ENCODE data around the gene POLR2E. TPM values are rescaled to one million over a fixed set of nuclear protein-coding genes. Genes with fewer than 3 reads are reported as not detected.

The POLR2E gene
- total RNA-seq, 1 donor: 48.9 TPM

- H3K4me3 ChIP-seq (ENCODE audit: low read length): no peak overlapping the region
- H3K4me1 ChIP-seq (ENCODE audit: insufficient read depth, low read length): peaks cover 6% of the 10 kb centered on the region
- no peaks in the 10 kb centered on the region for H3K9me3 ChIP-seq (ENCODE audit: low read depth, low read length)
- H3K27me3 ChIP-seq (ENCODE audit: insufficient read depth, low read length): no peaks in the 10 kb centered on the region
Observed at GRCh38 chr19:1050989-1051788, 44.0 kb downstream of the POLR2E start.

GRCh38 chr19:1049800-1050199 lies 45.4 kb downstream of the POLR2E start:
- no peaks in the 10 kb centered on the region for H3K27me3 ChIP-seq (ENCODE audit: insufficient read depth, low read length)
- H3K4me3 ChIP-seq (ENCODE audit: low read length): no peak overlapping the region
- H3K9me3 ChIP-seq (ENCODE audit: low read depth, low read length): no peaks in the 10 kb centered on the region
- peaks cover 6% of the 10 kb centered on the region for H3K4me1 ChIP-seq (ENCODE audit: insufficient read depth, low read length)

GRCh38 chr19:1049106-1049505 lies 46.1 kb downstream of the POLR2E start:
- H3K27me3 ChIP-seq (ENCODE audit: insufficient read depth, low read length): no peaks in the 10 kb centered on the region
- H3K9me3 ChIP-seq (ENCODE audit: low read depth, low read length): no peaks in the 10 kb centered on the region
- peaks cover 6% of the 10 kb centered on the region for H3K4me1 ChIP-seq (ENCODE audit: insufficient read depth, low read length)
- H3K4me3 ChIP-seq (ENCODE audit: low read length): no peak overlapping the region

- no peaks in the 10 kb centered on the region for H3K9me3 ChIP-seq (ENCODE audit: low read depth, low read length)
- no peak overlapping the region for H3K4me3 ChIP-seq (ENCODE audit: low read length)
- no peaks in the 10 kb centered on the region for H3K27me3 ChIP-seq (ENCODE audit: insufficient read depth, low read length)
- peaks cover 6% of the 10 kb centered on the region for H3K4me1 ChIP-seq (ENCODE audit: insufficient read depth, low read length)
Observed at GRCh38 chr19:1047696-1048147, 47.5 kb downstream of the POLR2E start.

- peaks cover 9% of the 10 kb centered on the region for H3K4me1 ChIP-seq (ENCODE audit: insufficient read depth, low read length)
- H3K9me3 ChIP-seq (ENCODE audit: low read depth, low read length): no peaks in the 10 kb centered on the region
- no peaks in the 10 kb centered on the region for H3K27me3 ChIP-seq (ENCODE audit: insufficient read depth, low read length)
- H3K4me3 ChIP-seq (ENCODE audit: low read length): no peak overlapping the region
Observed at GRCh38 chr19:1046836-1047695, 48.1 kb downstream of the POLR2E start.

GRCh38 chr19:1046117-1046626 lies 49.0 kb downstream of the POLR2E start:
- peaks cover 18% of the 10 kb centered on the region for H3K4me1 ChIP-seq (ENCODE audit: insufficient read depth, low read length)
- no peaks in the 10 kb centered on the region for H3K9me3 ChIP-seq (ENCODE audit: low read depth, low read length)
- no peaks in the 10 kb centered on the region for H3K27me3 ChIP-seq (ENCODE audit: insufficient read depth, low read length)
- H3K4me3 ChIP-seq (ENCODE audit: low read length): no peak overlapping the region

GRCh38 chr19:1045247-1045603 lies 50.0 kb downstream of the POLR2E start:
- Histone ChIP-seq H3K4me3 (ENCODE audit: low read length) (no peak overlapping the region), H3K9me3 (ENCODE audit: low read depth, low read length) (no peaks in the 10 kb centered on the region), H3K27me3 (ENCODE audit: insufficient read depth, low read length) (no peaks in the 10 kb centered on the region), H3K4me1 (ENCODE audit: insufficient read depth, low read length) (peaks cover 28% of the 10 kb centered on the region)

- Histone ChIP-seq H3K9me3 (ENCODE audit: low read depth, low read length) (no peaks in the 10 kb centered on the region), H3K27me3 (ENCODE audit: insufficient read depth, low read length) (no peaks in the 10 kb centered on the region), H3K4me3 (ENCODE audit: low read length) (no peak overlapping the region), H3K4me1 (ENCODE audit: insufficient read depth, low read length) (peaks cover 48% of the 10 kb centered on the region)
Observed at GRCh38 chr19:1042689-1043511, 52.3 kb downstream of the POLR2E start.

GRCh38 chr19:1041835-1042685 lies 53.1 kb downstream of the POLR2E start:
- H3K4me3 ChIP-seq (ENCODE audit: low read length): no peak overlapping the region
- H3K27me3 ChIP-seq (ENCODE audit: insufficient read depth, low read length): no peaks in the 10 kb centered on the region
- H3K4me1 ChIP-seq (ENCODE audit: insufficient read depth, low read length): peaks cover 55% of the 10 kb centered on the region
- no peaks in the 10 kb centered on the region for H3K9me3 ChIP-seq (ENCODE audit: low read depth, low read length)

- no peaks in the 10 kb centered on the region for H3K9me3 ChIP-seq (ENCODE audit: low read depth, low read length)
- H3K4me1 ChIP-seq (ENCODE audit: insufficient read depth, low read length): peaks cover 56% of the 10 kb centered on the region
- peak overlapping the region; percentile 89 for H3K4me3 ChIP-seq (ENCODE audit: low read length)
- no peaks in the 10 kb centered on the region for H3K27me3 ChIP-seq (ENCODE audit: insufficient read depth, low read length)
Observed at GRCh38 chr19:1041272-1041834, 53.8 kb downstream of the POLR2E start.

- Histone ChIP-seq H3K4me3 (ENCODE audit: low read length) (peak overlapping the region; percentile 89), H3K4me1 (ENCODE audit: insufficient read depth, low read length) (peaks cover 63% of the 10 kb centered on the region), H3K9me3 (ENCODE audit: low read depth, low read length) (no peaks in the 10 kb centered on the region), H3K27me3 (ENCODE audit: insufficient read depth, low read length) (no peaks in the 10 kb centered on the region)
Observed at GRCh38 chr19:1040476-1041271, 54.5 kb downstream of the POLR2E start.

GRCh38 chr19:1039646-1040475 lies 55.3 kb downstream of the POLR2E start, which contains the start of gene ABCA7:
TSS of gene ABCA7 (plus strand) at chr19:1040107. CDS start at chr19:1041362, 1,255 bp downstream.
- Histone ChIP-seq H3K27me3 (ENCODE audit: insufficient read depth, low read length) (no peaks in the 10 kb centered on the region), H3K4me1 (ENCODE audit: insufficient read depth, low read length) (peaks cover 63% of the 10 kb centered on the region), H3K9me3 (ENCODE audit: low read depth, low read length) (no peaks in the 10 kb centered on the region), H3K4me3 (ENCODE audit: low read length) (peak within 1 kb of the TSS; percentile 89)

All from mononuclear cell (primary cell).